Upper lobe of left lung (tissue), 6 donors: ENCODE results near the gene GAS2L3. TPM values are rescaled to one million over a fixed set of nuclear protein-coding genes. Genes with fewer than 3 reads are reported as not detected.

Source experiments
- ATAC-seq, 2 donors: fragments of 200-7000 bp; cut with Tn5 transposase; one replicate each; pipeline ENCODE4 v1.9.1; 2022; ENCODE audit warnings: mild to moderate bottlenecking in 2 of 2, moderate library complexity in 2 of 2; ENCODE audit not compliant: low FRiP score in 2 of 2
- DNase-seq, 2 donors: peaks; one replicate each; pipeline ENCODE4 v3.0.0-alpha.2; 2019 to 2020
- H3K27ac ChIP-seq, 4 donors: fragments of 200-600 bp; sonication (generic); one replicate each; pipeline ENCODE4 v1.5.1; 2016 to 2019
- H3K27me3 ChIP-seq, 4 donors: fragments of 200-600 bp; sonication (generic); one replicate each; pipeline ENCODE4 v1.5.1; 2017 to 2019
- H3K36me3 ChIP-seq, 4 donors: fragments of 200-600 bp; sonication (generic); one replicate each; pipeline ENCODE4 v1.5.1; 2016 to 2019
- H3K4me1 ChIP-seq, 4 donors: fragments of 200-600 bp; sonication (generic); one replicate each; pipeline ENCODE4 v1.5.1; 2018 to 2019
- H3K4me3 ChIP-seq, 4 donors: fragments of 200-600 bp; sonication (generic); one replicate each; pipeline ENCODE4 v1.5.1; 2017 to 2019; ENCODE audit warnings: mild to moderate bottlenecking in 2 of 4, moderate library complexity in 1 of 4
- H3K9me3 ChIP-seq, 4 donors: fragments of 200-600 bp; sonication (generic); one replicate each; pipeline ENCODE4 v1.5.1; 2018 to 2019
- EP300 ChIP-seq, 4 donors: sonication (generic); formaldehyde crosslinking; IDR thresholded peaks; one replicate each; pipeline ENCODE4 v1.5.1; 2017; ENCODE audit warnings: antibody characterized with exemption in 4 of 4, control low read depth in 2 of 4
- POLR2A ChIP-seq, 4 donors: fragments of 450-650 bp; IDR thresholded peaks; one replicate each; pipeline ENCODE4 v1.5.1; 2016 to 2017; ENCODE audit warnings: antibody characterized with exemption in 4 of 4, mild to moderate bottlenecking in 2 of 4
- POLR2AphosphoS5 ChIP-seq, 2 donors: sonication (generic); formaldehyde crosslinking; IDR thresholded peaks; one replicate each; pipeline ENCODE4 v1.5.1; 2017; ENCODE audit warnings: antibody characterized with exemption in 2 of 2
- WGBS, 2 donors: methylation state at CpG; one replicate each; pipeline ENCODE4 v1.1.5; 2017 to 2018; 5-methylcytosine and 5-hydroxymethylcytosine counted together
- total RNA-seq, 6 donors: library from RNA; depleted of rRNA in 4 of 6; stranded (reverse); fragments of >200 nt in 4 of 6; gene quantifications; one replicate each; pipeline versions ENCODE4 v1.1.0 to v1.2.1, GENCODE V29; 2016 to 2021
- TF ChIP-seq, protein P1 (sequence below), 6 experiments: fragments of 450-650 bp in 4 of 6; fragments of 200-600 bp in 2 of 6; sonication (generic) in 2 of 6; IDR thresholded peaks; one replicate each; pipeline ENCODE4 v1.5.1; 2016 to 2019; ENCODE audit warnings: antibody characterized with exemption in 6 of 6
- donor health status: DM: no; HTN: no; CAD: no; lungs with moderate emphysema.
- donor health status: DM: no; HTN: yes; CAD: no; lungs with severe emphysema.

Gene GAS2L3
- total RNA-seq, 6 donors from 2014 or later, result 5.9 to 21.0 (median 14.4) TPM

- Histone ChIP-seq H3K27ac (no peak overlapping the region), H3K27me3 (no peaks in the 10 kb centered on the region), H3K36me3 (no peaks in the 10 kb centered on the region), H3K4me1 (peaks cover 6 to 10% (median 8%) of the 10 kb centered on the region in 4 donors), H3K9me3 (peaks cover 0 to 6% (median 0%) of the 10 kb centered on the region in 4 donors), H3K4me3 (no peak overlapping the region)
- DNase-seq (no peak), ATAC-seq (no peak)
- WGBS, 2 donors, result 94 to 99% methylated on average over 5 of the region's 5 CpGs
- TF ChIP-seq EP300 (IDR thresholded peaks at IDR 0.05) (no peak), POLR2AphosphoS5 (IDR thresholded peaks at IDR 0.05) (no peak), POLR2A (IDR thresholded peaks at IDR 0.05) (no peak)
- TF ChIP-seq, protein P1, sequence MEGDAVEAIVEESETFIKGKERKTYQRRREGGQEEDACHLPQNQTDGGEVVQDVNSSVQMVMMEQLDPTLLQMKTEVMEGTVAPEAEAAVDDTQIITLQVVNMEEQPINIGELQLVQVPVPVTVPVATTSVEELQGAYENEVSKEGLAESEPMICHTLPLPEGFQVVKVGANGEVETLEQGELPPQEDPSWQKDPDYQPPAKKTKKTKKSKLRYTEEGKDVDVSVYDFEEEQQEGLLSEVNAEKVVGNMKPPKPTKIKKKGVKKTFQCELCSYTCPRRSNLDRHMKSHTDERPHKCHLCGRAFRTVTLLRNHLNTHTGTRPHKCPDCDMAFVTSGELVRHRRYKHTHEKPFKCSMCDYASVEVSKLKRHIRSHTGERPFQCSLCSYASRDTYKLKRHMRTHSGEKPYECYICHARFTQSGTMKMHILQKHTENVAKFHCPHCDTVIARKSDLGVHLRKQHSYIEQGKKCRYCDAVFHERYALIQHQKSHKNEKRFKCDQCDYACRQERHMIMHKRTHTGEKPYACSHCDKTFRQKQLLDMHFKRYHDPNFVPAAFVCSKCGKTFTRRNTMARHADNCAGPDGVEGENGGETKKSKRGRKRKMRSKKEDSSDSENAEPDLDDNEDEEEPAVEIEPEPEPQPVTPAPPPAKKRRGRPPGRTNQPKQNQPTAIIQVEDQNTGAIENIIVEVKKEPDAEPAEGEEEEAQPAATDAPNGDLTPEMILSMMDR (IDR thresholded peaks at IDR 0.05), result no peak
Observed at GRCh38 chr12:100578923-100579322, 5.4 kb downstream of the GAS2L3 start.

DNA sequence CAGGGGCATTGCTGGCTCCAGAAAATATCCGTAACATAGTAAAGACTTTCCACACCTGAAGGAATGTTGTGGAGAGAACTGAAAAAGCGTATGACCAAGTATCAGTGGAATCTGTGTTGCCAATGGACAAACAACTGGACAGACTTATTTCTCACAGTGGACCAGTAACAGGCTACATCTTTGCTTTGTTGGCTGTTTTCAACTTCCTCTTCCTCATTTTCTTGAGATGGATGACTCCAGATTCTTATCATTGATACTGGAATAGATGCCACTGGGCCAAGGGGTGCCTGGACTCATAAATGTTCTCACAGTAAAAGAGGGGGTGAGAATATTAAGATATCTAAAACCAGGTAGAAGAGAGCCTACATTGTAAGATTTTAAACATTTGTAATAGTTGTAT is 6.4 kb downstream of the GAS2L3 start:
- Histone ChIP-seq H3K27me3 (no peaks in the 10 kb centered on the region), H3K9me3 (peaks cover 0 to 6% (median 0%) of the 10 kb centered on the region in 4 donors), H3K36me3 (no peaks in the 10 kb centered on the region), H3K4me1 (peaks cover 0 to 1% (median under 1%) of the 10 kb centered on the region in 4 donors), H3K4me3 (no peak overlapping the region), H3K27ac (no peak overlapping the region)
- WGBS, 2 donors, result 72 to 81% methylated on average over 2 of the region's 2 CpGs
- ATAC-seq (peak in 1 of 2 donors; percentile 41), DNase-seq (no peak)
- TF ChIP-seq, protein P1 (IDR thresholded peaks at IDR 0.05), result no peak
- no peak for TF ChIP-seq POLR2A (IDR thresholded peaks at IDR 0.05)
- no peak for TF ChIP-seq EP300 (IDR thresholded peaks at IDR 0.05)
- TF ChIP-seq POLR2AphosphoS5 (IDR thresholded peaks at IDR 0.05), result no peak

DNA sequence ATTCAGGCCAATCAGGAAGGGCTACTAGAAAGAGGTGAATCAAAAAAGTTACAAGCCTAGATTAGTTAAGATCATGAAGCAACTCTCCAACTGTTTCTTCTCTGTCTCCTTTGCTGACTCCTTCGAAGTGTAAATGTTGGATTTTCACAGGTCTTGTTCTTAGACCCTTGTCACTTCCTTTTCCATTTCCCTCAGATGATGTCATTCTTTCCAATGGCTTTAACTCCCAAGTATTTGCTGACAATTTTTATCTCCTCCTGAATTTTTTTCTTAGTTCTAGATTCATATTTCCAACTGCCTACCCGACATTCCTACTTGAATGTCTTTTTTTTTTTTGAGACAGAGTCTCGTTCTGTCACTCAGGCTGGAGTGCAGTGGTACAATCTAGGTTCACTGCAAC is 10.8 kb downstream of the GAS2L3 start:
- Histone ChIP-seq H3K27me3 (no peaks in the 10 kb centered on the region), H3K9me3 (peaks cover 0 to 21% (median 13%) of the 10 kb centered on the region in 4 donors), H3K27ac (no peak overlapping the region), H3K4me3 (no peak overlapping the region), H3K4me1 (no peaks in the 10 kb centered on the region), H3K36me3 (no peaks in the 10 kb centered on the region)
- WGBS, 2 donors, result 75 to 77% methylated on average over 3 of the region's 3 CpGs
- ATAC-seq (no peak), DNase-seq (no peak)
- no peak for TF ChIP-seq EP300 (IDR thresholded peaks at IDR 0.05)
- TF ChIP-seq, protein P1 (IDR thresholded peaks at IDR 0.05), result no peak

DNA sequence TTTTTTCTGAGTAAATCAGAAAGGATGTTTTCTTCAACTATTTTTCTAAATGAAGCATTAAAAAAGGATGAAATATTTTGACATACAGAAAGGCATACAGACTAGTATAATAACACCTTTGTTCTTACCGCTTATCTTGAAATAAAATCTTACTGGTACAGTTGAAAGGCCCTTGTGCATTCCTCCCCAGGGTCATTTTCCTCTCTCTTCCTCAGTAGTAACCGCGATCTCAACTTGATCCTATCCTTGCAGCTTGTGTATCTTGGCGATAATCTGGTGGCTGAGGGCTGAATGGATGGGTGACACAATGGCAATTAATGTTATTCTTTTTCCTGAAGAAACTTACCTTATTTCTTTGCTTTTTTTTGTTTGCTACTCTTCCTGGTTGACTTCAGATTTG is 18.5 kb downstream of the GAS2L3 start:
- peaks cover 0 to 22% (median 10%) of the 10 kb centered on the region in 4 donors for H3K9me3 ChIP-seq
- no peaks in the 10 kb centered on the region for H3K4me1 ChIP-seq
- H3K27me3 ChIP-seq, result no peaks in the 10 kb centered on the region
- no peak overlapping the region for H3K27ac ChIP-seq
- WGBS, 2 donors, result 74 to 76% methylated on average over 4 of the region's 4 CpGs
- TF ChIP-seq POLR2A (IDR thresholded peaks at IDR 0.05) (no peak), EP300 (IDR thresholded peaks at IDR 0.05) (no peak), POLR2AphosphoS5 (IDR thresholded peaks at IDR 0.05) (no peak)
- TF ChIP-seq, protein P1 (IDR thresholded peaks at IDR 0.05), result no peak
- H3K4me3 ChIP-seq, result no peak overlapping the region
- ATAC-seq (no peak), DNase-seq (no peak)
- no peaks in the 10 kb centered on the region for H3K36me3 ChIP-seq

GRCh38 chr12:100593490-100593889 is 20.0 kb downstream of the GAS2L3 start:
- no peaks in the 10 kb centered on the region for H3K36me3 ChIP-seq
- no peaks in the 10 kb centered on the region for H3K27me3 ChIP-seq
- no peak overlapping the region for H3K4me3 ChIP-seq
- no peak for DNase-seq
- peaks cover 0 to 9% (median 3%) of the 10 kb centered on the region in 4 donors for H3K9me3 ChIP-seq
- TF ChIP-seq EP300 (IDR thresholded peaks at IDR 0.05) (no peak), POLR2A (IDR thresholded peaks at IDR 0.05) (no peak), POLR2AphosphoS5 (IDR thresholded peaks at IDR 0.05) (no peak)
- TF ChIP-seq, protein P1 (IDR thresholded peaks at IDR 0.05), result no peak
- ATAC-seq, result no peak
- H3K27ac ChIP-seq, result no peak overlapping the region
- H3K4me1 ChIP-seq, result no peaks in the 10 kb centered on the region
- WGBS, 2 donors, result 67 to 69% methylated on average over 5 of the region's 5 CpGs
